Choroid plexus epithelial cell (primary cell): ENCODE measurements around the gene RAI1.
A peak's percentile ranks its signal among the peaks of the same experiment; 100 is the strongest.

Experiments used
- DNase-seq: peaks from one replicate; pipeline ENCODE4 v3.0.0-alpha.2; 2010; ENCODE audit warnings: low read depth
- H3K4me3 ChIP-seq: 2 replicates; pipeline ENCODE4 v1.5.1; 2011; ENCODE audit warnings: low read depth, mild to moderate bottlenecking, control low read depth, low read length, moderate library complexity
- CTCF ChIP-seq: conservative IDR thresholded peaks from 2 replicates; pipeline ENCODE4 v1.5.1; 2011; ENCODE audit warnings: low read depth, mild to moderate bottlenecking, control low read depth, inconsistent platforms, low read length, moderate library complexity

RAI1 gene

DNA sequence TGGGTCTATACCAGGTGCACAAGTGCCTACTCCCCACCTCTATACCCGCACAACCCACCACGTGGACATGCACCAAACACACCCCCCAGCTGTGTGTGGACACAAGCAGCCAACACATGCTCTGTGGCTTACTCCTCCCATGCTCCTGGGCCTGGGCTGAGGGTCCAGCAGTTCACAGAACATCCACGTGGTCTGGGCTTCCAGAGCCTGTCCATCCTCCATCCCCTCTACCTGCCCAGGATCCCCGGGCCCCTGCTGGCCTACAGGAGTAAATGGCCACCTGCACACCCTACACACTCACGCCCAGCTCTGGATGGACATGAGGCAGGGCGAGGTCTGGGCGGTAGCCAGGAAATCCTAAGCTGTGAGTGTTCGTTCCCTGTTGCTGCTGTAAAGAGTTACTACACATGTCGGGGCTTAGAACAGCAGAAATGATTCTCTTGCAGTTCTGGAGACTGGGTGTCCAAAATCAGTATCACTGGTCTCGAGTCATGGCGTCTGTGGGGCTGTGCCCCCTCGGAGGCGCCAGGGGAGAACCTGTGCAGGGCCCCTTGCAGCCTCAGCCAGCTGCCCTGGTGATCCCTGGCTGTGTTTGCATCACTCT lies 15.0 kb upstream of the RAI1 start:
- no peak for TF ChIP-seq CTCF
- peak; percentile 71 for DNase-seq
- no peak overlapping the region for H3K4me3 ChIP-seq

GRCh38 chr17:17667231-17667630 lies 14.0 kb upstream of the RAI1 start:
- TF ChIP-seq CTCF, result no peak
- DNase-seq, result no peak
- no peak overlapping the region for H3K4me3 ChIP-seq

DNA sequence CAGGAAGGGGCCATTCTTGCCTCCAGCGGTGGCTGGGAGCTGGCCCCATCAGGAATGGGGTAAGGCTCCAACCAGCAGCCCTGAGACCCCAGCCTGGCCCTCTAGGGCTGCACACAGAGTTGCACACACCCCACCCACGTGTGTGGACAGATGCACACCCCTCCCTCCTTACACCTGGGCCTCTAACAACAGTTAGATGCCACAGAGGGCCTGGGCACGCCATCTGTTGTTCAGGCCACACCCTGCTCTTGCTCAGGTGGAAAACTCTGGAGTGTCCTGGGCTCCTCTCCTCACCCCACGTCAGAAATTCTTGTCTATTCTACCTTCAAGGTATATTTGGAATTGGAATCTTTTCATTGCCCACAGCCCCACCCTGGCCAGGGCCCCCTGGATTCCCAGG lies 13.3 kb upstream of the RAI1 start:
- DNase-seq, result no peak
- TF ChIP-seq CTCF, result no peak
- no peak overlapping the region for H3K4me3 ChIP-seq

GRCh38 chr17:17668358-17668757 lies 12.9 kb upstream of the RAI1 start:
- no peak for DNase-seq
- H3K4me3 ChIP-seq, result no peak overlapping the region
- TF ChIP-seq CTCF, result no peak

- no peak for TF ChIP-seq CTCF
- H3K4me3 ChIP-seq, result no peak overlapping the region
- DNase-seq, result no peak
Observed at GRCh38 chr17:17668775-17669579, 12.3 kb upstream of the RAI1 start.

- DNase-seq, result no peak
- no peak overlapping the region for H3K4me3 ChIP-seq
- TF ChIP-seq CTCF, result no peak
Observed at GRCh38 chr17:17669580-17670235, 11.6 kb upstream of the RAI1 start.
